NCI-H2196 (cell line): Measurements from ENCODE around the gene SUFU.

ENCODE experiments used
- DNase-seq: peaks from one replicate; lab custom pipeline; 2025; ENCODE audit not compliant: unreplicated experiment; lab: John Stamatoyannopoulos, UW

SUFU gene

DNA sequence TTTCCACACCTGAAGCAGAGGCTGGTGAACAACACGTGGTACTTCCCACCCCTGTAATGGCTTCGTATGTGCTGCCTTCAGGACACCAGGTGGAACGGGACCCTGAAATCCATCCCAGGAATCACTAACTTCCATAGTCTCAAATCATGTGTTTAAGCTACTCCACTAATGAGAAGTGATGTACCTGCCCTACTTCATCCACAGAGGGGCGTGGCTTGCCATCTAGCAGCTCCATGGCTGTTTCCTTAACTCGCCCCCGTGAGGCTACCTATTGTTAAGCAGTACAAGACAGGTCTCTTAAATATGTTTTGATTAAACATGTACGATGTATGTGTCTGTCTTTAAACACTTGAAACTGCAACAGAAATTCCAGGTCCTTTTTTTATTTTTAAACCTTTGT is 178.6 kb downstream of the SUFU start:
- DNase-seq = no peak

GRCh38 chr10:102682981-102683380 is 179.2 kb downstream of the SUFU start:
- no peak for DNase-seq
